ENCODE data around the gene ATG2B. TPM values are rescaled to one million over a fixed set of nuclear protein-coding genes. Genes with fewer than 3 reads are reported as not detected.

ATG2B gene
- total RNA-seq, 4 donors from 2014 or later = 17.1 to 56.6 (median 41.6) TPM

DNA sequence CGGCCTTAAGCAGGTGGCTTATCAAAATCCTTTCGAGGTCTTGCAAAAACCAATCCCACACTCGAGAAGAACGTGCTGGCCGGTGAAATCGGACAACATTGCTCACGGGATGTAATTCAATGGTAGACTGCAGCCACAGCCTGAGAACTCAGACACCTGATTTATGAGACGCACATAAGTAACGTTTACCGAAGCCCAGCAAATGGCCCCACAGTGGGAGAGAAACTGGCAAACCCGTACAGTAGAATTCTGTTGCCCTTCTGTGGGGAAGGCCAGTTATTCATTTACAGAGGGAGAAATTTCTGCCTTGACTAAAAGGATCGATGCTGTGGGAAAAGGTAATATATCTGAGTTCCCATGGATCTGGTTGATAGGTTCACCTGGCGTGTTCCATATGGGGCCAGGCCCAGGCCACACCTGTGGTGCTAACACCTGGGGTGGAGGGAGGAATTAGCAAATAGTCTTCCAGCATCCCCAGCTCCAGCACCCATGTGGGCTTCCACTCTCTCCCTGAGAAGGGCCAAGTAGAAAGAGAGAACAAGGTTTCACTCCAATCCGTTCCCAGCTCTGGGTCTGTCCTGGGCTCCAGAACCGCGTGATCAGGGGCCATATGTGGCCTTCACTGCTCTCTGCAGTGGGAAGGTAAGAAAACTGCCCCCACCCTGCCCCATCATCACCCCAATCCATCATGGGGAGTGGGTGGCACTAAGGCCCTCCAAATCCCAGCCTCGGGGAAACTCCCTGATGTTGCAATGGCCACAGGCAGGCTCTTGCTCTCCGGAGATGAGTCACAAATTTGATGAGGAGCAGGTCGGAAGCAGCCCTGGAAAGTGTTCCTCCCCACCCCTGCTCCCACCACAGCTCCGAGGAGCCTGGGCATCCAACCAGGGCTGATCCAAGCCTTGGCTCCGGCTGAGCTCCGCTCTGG, 94.4 kb downstream of the ATG2B start:
- H3K4me1 ChIP-seq = peaks cover 0 to 6% of the 10 kb centered on the region in 2 donors
- no peaks in the 10 kb centered on the region for H3K9me3 ChIP-seq
- TF ChIP-seq, protein P1, sequence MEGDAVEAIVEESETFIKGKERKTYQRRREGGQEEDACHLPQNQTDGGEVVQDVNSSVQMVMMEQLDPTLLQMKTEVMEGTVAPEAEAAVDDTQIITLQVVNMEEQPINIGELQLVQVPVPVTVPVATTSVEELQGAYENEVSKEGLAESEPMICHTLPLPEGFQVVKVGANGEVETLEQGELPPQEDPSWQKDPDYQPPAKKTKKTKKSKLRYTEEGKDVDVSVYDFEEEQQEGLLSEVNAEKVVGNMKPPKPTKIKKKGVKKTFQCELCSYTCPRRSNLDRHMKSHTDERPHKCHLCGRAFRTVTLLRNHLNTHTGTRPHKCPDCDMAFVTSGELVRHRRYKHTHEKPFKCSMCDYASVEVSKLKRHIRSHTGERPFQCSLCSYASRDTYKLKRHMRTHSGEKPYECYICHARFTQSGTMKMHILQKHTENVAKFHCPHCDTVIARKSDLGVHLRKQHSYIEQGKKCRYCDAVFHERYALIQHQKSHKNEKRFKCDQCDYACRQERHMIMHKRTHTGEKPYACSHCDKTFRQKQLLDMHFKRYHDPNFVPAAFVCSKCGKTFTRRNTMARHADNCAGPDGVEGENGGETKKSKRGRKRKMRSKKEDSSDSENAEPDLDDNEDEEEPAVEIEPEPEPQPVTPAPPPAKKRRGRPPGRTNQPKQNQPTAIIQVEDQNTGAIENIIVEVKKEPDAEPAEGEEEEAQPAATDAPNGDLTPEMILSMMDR (IDR thresholded peaks at IDR 0.05) = no peak
- no peak for TF ChIP-seq POLR2A (IDR thresholded peaks at IDR 0.05)
- intact Hi-C loops (cut with DNase I; ENCODE audit: low total_unique reads) = no loop called here
- peak; percentile 80 to 87 for DNase-seq
- H3K36me3 ChIP-seq = no peaks in the 10 kb centered on the region
- no peaks in the 10 kb centered on the region for H3K27me3 ChIP-seq
- peak overlapping the region; percentile 74 to 76 for H3K27ac ChIP-seq
- H3K4me3 ChIP-seq = no peak overlapping the region

DNA sequence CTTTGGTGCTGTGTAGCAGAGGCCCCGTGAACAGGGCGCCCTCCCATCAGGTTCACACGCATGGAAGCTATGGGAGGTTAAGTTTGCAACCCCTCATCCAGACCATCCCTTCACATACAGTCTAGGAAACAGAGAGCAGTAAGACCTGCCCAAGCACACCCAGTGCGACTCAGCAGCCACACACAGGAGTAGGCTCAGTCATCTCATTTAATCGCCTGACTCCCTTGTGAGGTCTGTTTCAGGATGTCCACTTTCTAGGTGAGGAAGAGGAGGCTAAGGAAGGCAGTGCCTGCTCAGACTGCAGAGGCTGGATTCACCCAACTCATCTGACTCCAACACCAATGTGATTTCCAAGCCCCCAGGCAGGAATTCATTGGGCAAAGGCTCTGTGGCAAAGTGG, 95.2 kb downstream of the ATG2B start:
- H3K4me1 ChIP-seq = peaks cover 0 to 6% of the 10 kb centered on the region in 2 donors
- peak overlapping the region in 1 of 2 donors; percentile 74 for H3K27ac ChIP-seq
- intact Hi-C loops (cut with DNase I; ENCODE audit: low total_unique reads) = no loop called here

DNA sequence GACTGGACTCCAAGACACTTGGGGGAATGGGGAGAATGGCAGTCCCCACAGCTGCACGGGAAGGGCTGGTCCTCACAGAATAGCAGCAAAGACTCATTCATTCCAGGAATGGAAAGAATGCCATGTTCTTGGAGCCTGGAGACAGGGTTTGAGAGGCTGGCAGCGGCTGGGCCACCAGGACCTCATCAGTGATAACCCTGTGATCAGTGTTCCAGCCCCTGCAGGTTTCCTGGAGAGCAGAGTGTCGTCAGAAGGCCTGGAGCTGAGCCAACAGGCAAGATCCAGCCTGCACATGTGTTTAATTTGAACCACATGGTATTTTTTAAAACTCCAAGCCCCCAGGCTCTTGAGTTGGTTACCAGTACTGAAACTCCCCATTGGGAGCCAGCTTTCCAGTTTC, 95.8 kb downstream of the ATG2B start:
- Histone ChIP-seq H3K36me3 (no peaks in the 10 kb centered on the region), H3K27ac (no peak overlapping the region), H3K4me3 (no peak overlapping the region), H3K9me3 (no peaks in the 10 kb centered on the region), H3K4me1 (peaks cover 0 to 6% of the 10 kb centered on the region in 2 donors), H3K27me3 (no peaks in the 10 kb centered on the region)
- intact Hi-C loops (cut with DNase I; ENCODE audit: low total_unique reads) = no loop called here
- no peak for TF ChIP-seq POLR2A (IDR thresholded peaks at IDR 0.05)
- TF ChIP-seq, protein P1 (IDR thresholded peaks at IDR 0.05) = no peak
- peak; percentile 38 to 49 for DNase-seq

More for the DNA sequence above, 95.2 kb downstream of the ATG2B start:
- H3K9me3 ChIP-seq = no peaks in the 10 kb centered on the region
- TF ChIP-seq POLR2A (IDR thresholded peaks at IDR 0.05) = no peak
- TF ChIP-seq, protein P1 (IDR thresholded peaks at IDR 0.05) = no peak
- no peaks in the 10 kb centered on the region for H3K36me3 ChIP-seq
- H3K27me3 ChIP-seq = no peaks in the 10 kb centered on the region
- no peak overlapping the region for H3K4me3 ChIP-seq
- no peak for DNase-seq

DNA sequence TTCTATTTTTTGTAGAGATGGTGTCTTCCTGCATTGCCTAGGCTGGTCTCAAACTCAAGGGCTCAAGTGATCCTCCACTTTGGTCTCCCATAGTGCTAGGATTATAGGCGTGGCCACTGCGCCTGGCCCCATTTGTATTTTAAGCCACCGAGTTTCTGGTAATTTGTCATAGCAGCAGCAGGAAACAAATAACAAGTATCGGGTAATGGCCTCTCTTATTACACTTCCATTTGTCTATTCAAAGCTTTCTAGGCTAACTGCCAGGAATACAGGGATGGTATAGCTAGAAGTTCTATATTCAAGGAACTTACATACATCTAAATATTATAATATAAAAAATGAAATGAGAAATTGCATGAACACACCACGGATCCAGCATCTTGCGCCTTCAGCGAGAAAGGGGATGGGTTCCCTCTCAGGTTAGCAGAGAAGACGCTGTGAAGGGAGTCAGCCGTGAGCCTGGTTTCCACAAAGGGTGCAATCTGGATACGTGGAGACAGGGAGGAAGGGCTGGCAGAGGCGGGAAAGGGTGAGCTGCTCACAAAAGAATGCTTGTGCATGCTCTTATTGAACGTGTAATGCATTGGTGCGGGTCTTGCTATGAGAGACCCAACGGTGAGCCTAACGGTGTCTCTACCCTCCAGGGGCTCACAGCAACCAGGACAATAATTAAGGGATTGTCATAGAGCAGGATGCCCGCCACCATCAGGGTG, 97.6 kb downstream of the ATG2B start:
- Histone ChIP-seq H3K4me3 (no peak overlapping the region), H3K4me1 (peaks cover 0 to 6% of the 10 kb centered on the region in 2 donors), H3K27me3 (no peaks in the 10 kb centered on the region), H3K27ac (no peak overlapping the region), H3K9me3 (no peaks in the 10 kb centered on the region), H3K36me3 (no peaks in the 10 kb centered on the region)
- TF ChIP-seq, protein P1 (IDR thresholded peaks at IDR 0.05) = no peak
- TF ChIP-seq POLR2A (IDR thresholded peaks at IDR 0.05) = no peak
- no peak for DNase-seq
- intact Hi-C loops (cut with DNase I; ENCODE audit: low total_unique reads) = no loop called here

DNA sequence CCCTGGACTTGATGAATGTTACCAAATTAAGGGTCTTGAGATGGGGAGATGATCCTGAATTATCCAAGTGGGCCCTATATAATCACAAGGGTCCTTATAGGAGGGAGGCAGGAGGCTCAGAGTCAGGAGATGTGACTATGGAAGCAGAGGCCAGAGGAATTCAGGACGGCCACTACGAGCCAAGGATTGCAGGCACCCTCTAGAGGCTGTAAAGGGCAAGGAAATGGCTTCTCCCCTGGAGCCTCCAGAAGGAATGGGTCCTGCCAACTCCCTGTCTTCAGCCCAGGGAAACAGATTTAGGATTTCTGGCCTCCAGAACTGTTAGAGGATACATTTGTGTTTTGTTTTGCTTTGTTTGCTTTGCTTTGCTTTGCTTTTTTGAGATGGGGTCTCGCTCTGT, 98.3 kb downstream of the ATG2B start:
- no peaks in the 10 kb centered on the region for H3K36me3 ChIP-seq
- TF ChIP-seq POLR2A (IDR thresholded peaks at IDR 0.05) = no peak
- TF ChIP-seq, protein P1 (IDR thresholded peaks at IDR 0.05) = no peak
- peaks cover 0 to 6% of the 10 kb centered on the region in 2 donors for H3K4me1 ChIP-seq
- no peak for DNase-seq
- no peak overlapping the region for H3K4me3 ChIP-seq
- no peak overlapping the region for H3K27ac ChIP-seq
- H3K27me3 ChIP-seq = no peaks in the 10 kb centered on the region
- intact Hi-C loops (cut with DNase I; ENCODE audit: low total_unique reads) = no loop called here
- H3K9me3 ChIP-seq = no peaks in the 10 kb centered on the region
